Liver (tissue), 9 donors: ENCODE measurements around the gene COL23A1. TPM values are rescaled to one million over a fixed set of nuclear protein-coding genes. Genes with fewer than 3 reads are reported as not detected.

Source experiments
- DNase-seq: peaks from one replicate; pipeline ENCODE4 v3.0.0-alpha.2; 2017; ENCODE audit warnings: low spot score
- H3K27ac ChIP-seq, 2 donors: one replicate each; pipeline ENCODE4 v1.7.0; 2013; ENCODE audit warnings: inconsistent platforms in 2 of 2, low read length in 2 of 2, control low read depth in 1 of 2, low read depth in 1 of 2, mild to moderate bottlenecking in 1 of 2
- H3K27me3 ChIP-seq, 4 donors: one replicate each; pipeline versions ENCODE4 v1.6.1 to v1.7.0; 2013; ENCODE audit warnings: low read length in 3 of 4, inconsistent platforms in 1 of 4, mild to moderate bottlenecking in 1 of 4, moderate library complexity in 1 of 4; ENCODE audit not compliant: control insufficient read depth in 4 of 4, insufficient read depth in 4 of 4
- H3K36me3 ChIP-seq, 4 donors: one replicate each; pipeline versions ENCODE4 v1.6.1 to v1.7.0; 2013; ENCODE audit warnings: low read length in 3 of 4, mild to moderate bottlenecking in 3 of 4, low read depth in 1 of 4, moderate library complexity in 1 of 4; ENCODE audit not compliant: control insufficient read depth in 4 of 4, insufficient read depth in 3 of 4
- H3K4me1 ChIP-seq, 4 donors: one replicate each; pipeline versions ENCODE4 v1.6.1 to v1.7.0; 2013; ENCODE audit warnings: low read length in 3 of 4, mild to moderate bottlenecking in 3 of 4, moderate library complexity in 1 of 4; ENCODE audit not compliant: control insufficient read depth in 4 of 4, insufficient read depth in 4 of 4
- H3K4me3 ChIP-seq, 3 donors: one replicate each; pipeline versions ENCODE4 v1.6.1 to v1.7.0; 2013; ENCODE audit warnings: low read length in 3 of 3, control low read depth in 1 of 3, low read depth in 1 of 3, mild to moderate bottlenecking in 1 of 3
- H3K9ac ChIP-seq, 2 donors: one replicate each; pipeline ENCODE4 v1.7.0; 2013; ENCODE audit warnings: low read length in 2 of 2, mild to moderate bottlenecking in 2 of 2, moderate library complexity in 2 of 2, control low read depth in 1 of 2, low read depth in 1 of 2
- H3K9me3 ChIP-seq, 4 donors: one replicate each; pipeline versions ENCODE4 v1.6.1 to v1.7.0; 2013; ENCODE audit warnings: low read length in 3 of 4; ENCODE audit not compliant: control insufficient read depth in 4 of 4
- EGR1 ChIP-seq, 2 donors: IDR thresholded peaks; 2 replicates each; pipeline ENCODE4 v1.6.1; 2016 to 2018; ENCODE audit warnings: antibody characterized with exemption in 2 of 2, low read depth in 2 of 2
- FOXA2 ChIP-seq: IDR thresholded peaks from 2 replicates; pipeline ENCODE4 v1.6.1; 2016; ENCODE audit warnings: antibody characterized with exemption
- HNF4A ChIP-seq, 2 donors: conservative IDR thresholded peaks; 2 replicates each; pipeline ENCODE4 v1.6.1; 2016; ENCODE audit warnings: antibody characterized with exemption in 2 of 2, mild to moderate bottlenecking in 2 of 2
- JUND ChIP-seq, 2 donors: IDR thresholded peaks; 2 replicates each; pipeline ENCODE4 v1.6.1; 2016; ENCODE audit warnings: antibody characterized with exemption in 2 of 2
- NR2F2 ChIP-seq: IDR thresholded peaks from 2 replicates; pipeline ENCODE4 v1.6.1; 2016; ENCODE audit warnings: antibody characterized with exemption
- RAD21 ChIP-seq, 2 donors: IDR thresholded peaks; 2 replicates each; pipeline ENCODE4 v1.6.1; 2016; ENCODE audit warnings: antibody characterized with exemption in 2 of 2, mild to moderate bottlenecking in 2 of 2
- TAF1 ChIP-seq: conservative IDR thresholded peaks from 2 replicates; pipeline ENCODE4 v1.6.1; 2016; ENCODE audit warnings: antibody characterized with exemption, mild to moderate bottlenecking
- YY1 ChIP-seq: IDR thresholded peaks from 2 replicates; pipeline ENCODE4 v1.6.1; 2016; ENCODE audit warnings: antibody characterized with exemption, mild to moderate bottlenecking
- WGBS: extraction: QIAGEN DNeasy Blood & Tissue Kit; methylation state at CpG from one replicate; pipeline ENCODE4 v1.1.7; 2013; 5-methylcytosine and 5-hydroxymethylcytosine counted together
- polyA plus RNA-seq, 2 donors: library from polyadenylated mRNA; stranded (reverse) in 1 of 2; unstranded in 1 of 2; fragments of 200-250 nt in 1 of 2; fragments of >200 nt in 1 of 2; fragmentation: Nextera tagmentation in 1 of 2; extraction: Ambion mirVana in 1 of 2; gene quantifications; one replicate each; pipeline versions ENCODE4 v1.2.1 to v1.2.3, GENCODE V29; 2013 to 2015
- total RNA-seq, 2 donors: library from RNA; depleted of rRNA; stranded (reverse); fragments of >200 nt; gene quantifications; one replicate each; pipeline ENCODE4 v1.2.3, GENCODE V29; 2014
- TF ChIP-seq, protein P1 (sequence below): IDR thresholded peaks from 2 replicates; pipeline ENCODE4 v1.6.1; 2016; ENCODE audit warnings: antibody characterized with exemption
- TF ChIP-seq, protein P2 (sequence below): IDR thresholded peaks from 2 replicates; pipeline ENCODE4 v1.6.1; 2016; ENCODE audit warnings: antibody characterized with exemption
- TF ChIP-seq, protein P3 (sequence below): IDR thresholded peaks from 2 replicates; pipeline ENCODE4 v1.6.1; 2016; ENCODE audit warnings: antibody characterized with exemption
- TF ChIP-seq, protein P4 (sequence below): fragments of 150-350 bp; IDR thresholded peaks from 2 replicates; pipeline ENCODE4 v1.5.1; 2017; ENCODE audit warnings: improper control_type of control experiment, low read depth, low read length; ENCODE audit not compliant: missing input control
- TF ChIP-seq, protein P5 (sequence below): IDR thresholded peaks from 2 replicates; pipeline ENCODE4 v1.6.1; 2016; ENCODE audit warnings: antibody characterized with exemption, mild to moderate bottlenecking
- donor health status: healthy.
- donor health status: healthy.
- donor health status: healthy.
- donor health status: healthy.
- donor health status: healthy.

COL23A1 gene
- total and polyA plus RNA-seq, 4 donors: 0.08 to 1.4 (median 0.27) TPM

DNA sequence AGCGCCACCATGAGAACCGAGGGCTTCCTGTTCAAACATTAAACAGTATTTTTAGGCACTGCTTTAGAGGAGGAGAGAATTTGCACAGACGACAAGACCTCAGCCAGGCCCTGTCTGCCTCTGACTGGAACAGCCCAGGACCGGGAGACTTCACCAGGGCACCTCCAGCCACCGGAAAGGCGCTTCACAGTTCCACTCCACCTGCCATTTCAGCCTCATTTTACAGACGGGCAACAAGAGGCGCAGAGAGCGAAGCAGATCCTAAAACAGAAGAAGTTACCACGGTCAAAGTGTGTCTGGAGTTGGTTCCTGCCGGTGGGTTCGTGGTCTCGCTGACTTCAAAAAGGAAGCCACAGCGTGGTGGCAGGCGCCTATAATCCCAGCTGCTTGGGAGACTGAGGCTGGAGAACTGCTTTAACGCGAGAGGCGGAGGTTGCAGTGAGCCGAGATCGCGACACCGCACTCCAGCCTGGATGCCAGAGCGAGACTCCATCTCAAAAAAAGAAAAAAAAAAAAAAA is 28.4 kb downstream of the COL23A1 start:
- 80% methylated on average over 23 of the region's 23 CpGs for WGBS
- H3K4me1 ChIP-seq: no peaks in the 10 kb centered on the region
- H3K4me3 ChIP-seq: no peak overlapping the region
- H3K9ac ChIP-seq: no peak overlapping the region
- TF ChIP-seq RAD21 (IDR thresholded peaks at IDR 0.05) (no peak), HNF4A (conservative IDR thresholded peaks at IDR 0.05) (no peak), YY1 (no peak), TAF1 (no peak)
- TF ChIP-seq, protein P1, sequence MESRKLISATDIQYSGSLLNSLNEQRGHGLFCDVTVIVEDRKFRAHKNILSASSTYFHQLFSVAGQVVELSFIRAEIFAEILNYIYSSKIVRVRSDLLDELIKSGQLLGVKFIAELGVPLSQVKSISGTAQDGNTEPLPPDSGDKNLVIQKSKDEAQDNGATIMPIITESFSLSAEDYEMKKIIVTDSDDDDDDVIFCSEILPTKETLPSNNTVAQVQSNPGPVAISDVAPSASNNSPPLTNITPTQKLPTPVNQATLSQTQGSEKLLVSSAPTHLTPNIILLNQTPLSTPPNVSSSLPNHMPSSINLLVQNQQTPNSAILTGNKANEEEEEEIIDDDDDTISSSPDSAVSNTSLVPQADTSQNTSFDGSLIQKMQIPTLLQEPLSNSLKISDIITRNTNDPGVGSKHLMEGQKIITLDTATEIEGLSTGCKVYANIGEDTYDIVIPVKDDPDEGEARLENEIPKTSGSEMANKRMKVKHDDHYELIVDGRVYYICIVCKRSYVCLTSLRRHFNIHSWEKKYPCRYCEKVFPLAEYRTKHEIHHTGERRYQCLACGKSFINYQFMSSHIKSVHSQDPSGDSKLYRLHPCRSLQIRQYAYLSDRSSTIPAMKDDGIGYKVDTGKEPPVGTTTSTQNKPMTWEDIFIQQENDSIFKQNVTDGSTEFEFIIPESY: no peak
- TF ChIP-seq, protein P2, sequence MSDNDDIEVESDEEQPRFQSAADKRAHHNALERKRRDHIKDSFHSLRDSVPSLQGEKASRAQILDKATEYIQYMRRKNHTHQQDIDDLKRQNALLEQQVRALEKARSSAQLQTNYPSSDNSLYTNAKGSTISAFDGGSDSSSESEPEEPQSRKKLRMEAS: no peak
- H3K36me3 ChIP-seq: no peaks in the 10 kb centered on the region
- no peak overlapping the region for H3K27ac ChIP-seq
- no peak for DNase-seq
- no peaks in the 10 kb centered on the region for H3K9me3 ChIP-seq
- peaks cover 0 to 4% (median 2%) of the 10 kb centered on the region in 4 donors for H3K27me3 ChIP-seq

DNA sequence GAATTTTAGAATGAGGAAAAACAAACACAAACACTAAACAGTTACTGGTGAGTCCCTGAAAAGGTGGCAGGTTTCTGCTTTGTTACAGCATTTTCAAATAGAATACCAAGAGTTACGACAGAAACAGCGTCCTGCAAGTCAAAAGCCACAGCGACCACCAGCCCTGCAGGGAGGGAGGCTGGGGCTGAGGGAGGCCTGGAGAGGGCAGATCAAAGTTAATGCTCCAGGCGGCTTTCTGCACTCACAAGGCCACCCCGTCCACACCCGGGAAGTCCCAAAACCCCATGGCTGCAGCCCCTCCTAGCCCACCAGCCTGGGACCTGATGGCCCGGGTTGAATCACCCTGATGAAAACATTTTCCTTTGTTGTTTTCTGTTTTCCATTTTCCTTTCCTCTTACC is 29.3 kb downstream of the COL23A1 start:
- Histone ChIP-seq H3K36me3 (no peaks in the 10 kb centered on the region), H3K4me1 (no peaks in the 10 kb centered on the region), H3K9ac (no peak overlapping the region), H3K27ac (no peak overlapping the region), H3K27me3 (peaks cover 0 to 4% (median 2%) of the 10 kb centered on the region in 4 donors), H3K9me3 (no peaks in the 10 kb centered on the region), H3K4me3 (no peak overlapping the region)
- TF ChIP-seq NR2F2 (no peak), EGR1 (IDR thresholded peaks at IDR 0.05; ENCODE audit: low read depth in 2 of 2) (no peak)
- TF ChIP-seq, protein P3, sequence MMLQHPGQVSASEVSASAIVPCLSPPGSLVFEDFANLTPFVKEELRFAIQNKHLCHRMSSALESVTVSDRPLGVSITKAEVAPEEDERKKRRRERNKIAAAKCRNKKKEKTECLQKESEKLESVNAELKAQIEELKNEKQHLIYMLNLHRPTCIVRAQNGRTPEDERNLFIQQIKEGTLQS: no peak
- TF ChIP-seq, protein P4, sequence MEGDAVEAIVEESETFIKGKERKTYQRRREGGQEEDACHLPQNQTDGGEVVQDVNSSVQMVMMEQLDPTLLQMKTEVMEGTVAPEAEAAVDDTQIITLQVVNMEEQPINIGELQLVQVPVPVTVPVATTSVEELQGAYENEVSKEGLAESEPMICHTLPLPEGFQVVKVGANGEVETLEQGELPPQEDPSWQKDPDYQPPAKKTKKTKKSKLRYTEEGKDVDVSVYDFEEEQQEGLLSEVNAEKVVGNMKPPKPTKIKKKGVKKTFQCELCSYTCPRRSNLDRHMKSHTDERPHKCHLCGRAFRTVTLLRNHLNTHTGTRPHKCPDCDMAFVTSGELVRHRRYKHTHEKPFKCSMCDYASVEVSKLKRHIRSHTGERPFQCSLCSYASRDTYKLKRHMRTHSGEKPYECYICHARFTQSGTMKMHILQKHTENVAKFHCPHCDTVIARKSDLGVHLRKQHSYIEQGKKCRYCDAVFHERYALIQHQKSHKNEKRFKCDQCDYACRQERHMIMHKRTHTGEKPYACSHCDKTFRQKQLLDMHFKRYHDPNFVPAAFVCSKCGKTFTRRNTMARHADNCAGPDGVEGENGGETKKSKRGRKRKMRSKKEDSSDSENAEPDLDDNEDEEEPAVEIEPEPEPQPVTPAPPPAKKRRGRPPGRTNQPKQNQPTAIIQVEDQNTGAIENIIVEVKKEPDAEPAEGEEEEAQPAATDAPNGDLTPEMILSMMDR: no peak
- 62% methylated on average over 7 of the region's 7 CpGs for WGBS
- no peak for DNase-seq

DNA sequence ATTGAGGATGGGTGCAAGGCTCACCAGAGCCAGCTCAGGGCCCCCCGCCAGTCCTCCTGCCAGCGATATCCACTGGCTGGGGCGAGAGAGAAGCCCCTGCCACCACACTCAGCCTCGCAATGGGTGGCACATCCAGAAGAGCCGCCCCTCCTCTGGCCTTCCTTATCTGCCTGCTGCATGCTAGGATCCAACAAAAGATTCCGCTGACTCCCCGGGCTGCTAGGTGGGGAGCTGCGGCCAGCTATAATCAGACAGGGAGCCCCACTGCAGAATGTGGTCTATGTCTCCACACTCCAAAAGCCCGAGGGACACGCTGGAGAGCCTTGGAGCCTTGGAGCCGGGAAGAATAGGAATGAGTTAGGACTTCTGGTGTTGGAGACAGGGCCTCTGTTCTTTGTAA is 32.8 kb downstream of the COL23A1 start:
- 81% methylated on average over 11 of the region's 11 CpGs for WGBS
- no peaks in the 10 kb centered on the region for H3K4me1 ChIP-seq
- no peaks in the 10 kb centered on the region for H3K9me3 ChIP-seq
- no peak overlapping the region for H3K27ac ChIP-seq
- H3K36me3 ChIP-seq: no peaks in the 10 kb centered on the region
- no peak overlapping the region for H3K4me3 ChIP-seq
- no peaks in the 10 kb centered on the region for H3K27me3 ChIP-seq
- H3K9ac ChIP-seq: no peak overlapping the region
- DNase-seq: no peak
- TF ChIP-seq, protein P4: no peak
- TF ChIP-seq, protein P5, sequence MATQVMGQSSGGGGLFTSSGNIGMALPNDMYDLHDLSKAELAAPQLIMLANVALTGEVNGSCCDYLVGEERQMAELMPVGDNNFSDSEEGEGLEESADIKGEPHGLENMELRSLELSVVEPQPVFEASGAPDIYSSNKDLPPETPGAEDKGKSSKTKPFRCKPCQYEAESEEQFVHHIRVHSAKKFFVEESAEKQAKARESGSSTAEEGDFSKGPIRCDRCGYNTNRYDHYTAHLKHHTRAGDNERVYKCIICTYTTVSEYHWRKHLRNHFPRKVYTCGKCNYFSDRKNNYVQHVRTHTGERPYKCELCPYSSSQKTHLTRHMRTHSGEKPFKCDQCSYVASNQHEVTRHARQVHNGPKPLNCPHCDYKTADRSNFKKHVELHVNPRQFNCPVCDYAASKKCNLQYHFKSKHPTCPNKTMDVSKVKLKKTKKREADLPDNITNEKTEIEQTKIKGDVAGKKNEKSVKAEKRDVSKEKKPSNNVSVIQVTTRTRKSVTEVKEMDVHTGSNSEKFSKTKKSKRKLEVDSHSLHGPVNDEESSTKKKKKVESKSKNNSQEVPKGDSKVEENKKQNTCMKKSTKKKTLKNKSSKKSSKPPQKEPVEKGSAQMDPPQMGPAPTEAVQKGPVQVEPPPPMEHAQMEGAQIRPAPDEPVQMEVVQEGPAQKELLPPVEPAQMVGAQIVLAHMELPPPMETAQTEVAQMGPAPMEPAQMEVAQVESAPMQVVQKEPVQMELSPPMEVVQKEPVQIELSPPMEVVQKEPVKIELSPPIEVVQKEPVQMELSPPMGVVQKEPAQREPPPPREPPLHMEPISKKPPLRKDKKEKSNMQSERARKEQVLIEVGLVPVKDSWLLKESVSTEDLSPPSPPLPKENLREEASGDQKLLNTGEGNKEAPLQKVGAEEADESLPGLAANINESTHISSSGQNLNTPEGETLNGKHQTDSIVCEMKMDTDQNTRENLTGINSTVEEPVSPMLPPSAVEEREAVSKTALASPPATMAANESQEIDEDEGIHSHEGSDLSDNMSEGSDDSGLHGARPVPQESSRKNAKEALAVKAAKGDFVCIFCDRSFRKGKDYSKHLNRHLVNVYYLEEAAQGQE: no peak
- TF ChIP-seq, protein P1: no peak
- TF ChIP-seq, protein P2: no peak
- TF ChIP-seq, protein P3: no peak
- TF ChIP-seq HNF4A (conservative IDR thresholded peaks at IDR 0.05) (no peak), RAD21 (IDR thresholded peaks at IDR 0.05) (no peak), YY1 (no peak), JUND (IDR thresholded peaks at IDR 0.05) (no peak), FOXA2 (no peak)
